T-helper 1 cell treated with Interleukin-12 subunit alpha and Interleukin-12 subunit beta and Interleukin-4 antibody, amounts not matched to agents 30 μg/mL and 1 μg/mL, for 36 hours (primary cell): ENCODE results near the gene LRRC59.
A peak's percentile ranks its signal among the peaks of the same experiment; 100 is the strongest.
"Not testable (repeated sequence)": the region's sequence is repeated elsewhere in the genome, so short reads cannot be mapped to it uniquely, and the experiment has no call there.

Experiments
- H3K27ac Mint-ChIP-seq: one replicate; pipeline ENCODE4 v1.8.0; 2021; ENCODE audit warnings: mild to moderate bottlenecking, mixed read lengths
- H3K27me3 Mint-ChIP-seq: one replicate; pipeline ENCODE4 v1.8.0; 2021; ENCODE audit warnings: low read depth, mixed read lengths
- H3K36me3 Mint-ChIP-seq: one replicate; pipeline ENCODE4 v1.8.0; 2021; ENCODE audit warnings: low read depth, mixed read lengths
- H3K4me1 Mint-ChIP-seq: one replicate; pipeline ENCODE4 v1.8.0; 2021; ENCODE audit warnings: low read depth, mixed read lengths
- H3K4me3 Mint-ChIP-seq: one replicate; pipeline ENCODE4 v1.8.0; 2021; ENCODE audit warnings: mild to moderate bottlenecking, moderate library complexity, mixed read lengths
- H3K9me3 Mint-ChIP-seq: one replicate; pipeline ENCODE4 v1.8.0; 2021; ENCODE audit warnings: mixed read lengths

Gene LRRC59

DNA sequence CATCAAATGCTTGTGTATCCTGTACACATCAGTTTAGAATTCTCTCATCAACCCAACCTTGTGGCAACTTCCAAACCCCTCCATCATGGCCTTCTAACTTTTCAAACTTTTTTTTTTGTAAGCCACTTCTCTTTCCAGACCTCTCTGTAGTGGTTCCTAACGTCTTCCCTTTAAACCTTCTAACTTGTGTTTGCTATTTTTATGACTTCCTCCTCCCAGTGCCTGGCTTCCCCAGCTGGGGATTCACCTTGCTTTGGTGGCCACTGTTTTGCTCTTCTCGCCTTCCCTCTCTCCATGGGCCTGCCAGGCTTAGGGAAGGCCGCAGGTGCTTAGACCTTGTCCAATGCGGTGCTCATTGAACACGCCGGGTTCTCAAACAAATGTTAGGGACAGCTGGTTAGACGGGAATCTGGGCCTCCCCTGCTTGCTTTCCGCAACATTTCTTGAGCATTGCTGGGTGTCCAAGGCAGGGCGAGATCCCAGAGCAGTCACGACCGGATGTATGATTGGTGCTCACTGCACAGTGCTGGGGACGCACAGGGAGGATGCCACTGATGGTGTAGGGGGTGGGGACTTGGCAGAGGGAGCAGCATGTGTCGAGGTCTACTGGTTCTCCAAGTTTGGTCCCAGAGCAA is 52.5 kb downstream of the LRRC59 start:
- Mint-ChIP-seq H3K36me3 (no peaks in the 10 kb centered on the region), H3K9me3 (no peaks in the 10 kb centered on the region), H3K4me3 (peak overlapping the region; percentile 61), H3K27ac (peak overlapping the region; percentile 57), H3K4me1 (peaks cover 27% of the 10 kb centered on the region), H3K27me3 (no peaks in the 10 kb centered on the region)

DNA sequence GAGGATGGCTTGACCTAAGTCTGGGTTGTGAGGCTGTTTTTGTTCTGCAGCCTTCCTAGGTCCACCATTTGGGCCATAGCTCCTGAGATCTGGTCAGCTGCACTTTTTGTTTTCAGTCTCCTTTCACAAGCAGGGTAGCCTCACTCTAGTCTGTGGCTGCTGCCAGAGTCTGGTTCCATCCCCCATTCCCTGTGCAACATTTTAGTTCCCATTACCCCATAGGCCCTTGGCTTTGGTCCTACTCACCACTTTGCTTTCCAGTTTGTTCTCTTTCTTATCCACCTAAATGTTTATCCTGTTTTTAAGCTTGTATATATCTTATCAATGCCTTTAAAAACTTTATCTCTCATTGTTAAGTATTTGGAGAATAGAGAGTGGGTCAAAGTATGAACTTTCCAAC is 57.9 kb downstream of the LRRC59 start:
- H3K4me3 Mint-ChIP-seq: no peak overlapping the region
- H3K27ac Mint-ChIP-seq: no peak overlapping the region
- no peaks in the 10 kb centered on the region for H3K27me3 Mint-ChIP-seq
- peaks cover 12% of the 10 kb centered on the region for H3K9me3 Mint-ChIP-seq
- peaks cover 2% of the 10 kb centered on the region for H3K36me3 Mint-ChIP-seq
- H3K4me1 Mint-ChIP-seq: no peaks in the 10 kb centered on the region

DNA sequence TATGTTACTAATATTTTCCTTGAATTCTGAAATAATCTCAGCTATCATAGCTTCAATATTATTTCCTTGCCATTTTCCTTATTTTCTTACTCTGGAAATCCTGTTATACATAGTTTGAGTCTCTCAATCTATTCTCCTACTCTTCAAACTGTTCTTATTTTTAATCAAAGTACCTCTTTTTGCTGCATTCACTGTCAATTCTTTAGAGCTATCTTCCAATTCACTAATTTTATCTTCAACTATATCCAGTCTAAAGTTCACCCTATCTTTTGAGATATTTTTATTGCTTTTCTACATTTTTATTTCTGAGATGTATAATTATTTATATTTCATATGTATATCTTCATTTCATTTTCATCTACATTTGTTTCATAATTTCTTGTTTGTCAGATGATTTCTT is 58.7 kb downstream of the LRRC59 start:
- peaks cover 2% of the 10 kb centered on the region for H3K36me3 Mint-ChIP-seq
- H3K27ac Mint-ChIP-seq: no peak overlapping the region
- H3K9me3 Mint-ChIP-seq: peaks cover 12% of the 10 kb centered on the region
- H3K4me1 Mint-ChIP-seq: peaks cover 3% of the 10 kb centered on the region
- H3K27me3 Mint-ChIP-seq: peaks cover 3% of the 10 kb centered on the region
- H3K4me3 Mint-ChIP-seq: no peak overlapping the region

DNA sequence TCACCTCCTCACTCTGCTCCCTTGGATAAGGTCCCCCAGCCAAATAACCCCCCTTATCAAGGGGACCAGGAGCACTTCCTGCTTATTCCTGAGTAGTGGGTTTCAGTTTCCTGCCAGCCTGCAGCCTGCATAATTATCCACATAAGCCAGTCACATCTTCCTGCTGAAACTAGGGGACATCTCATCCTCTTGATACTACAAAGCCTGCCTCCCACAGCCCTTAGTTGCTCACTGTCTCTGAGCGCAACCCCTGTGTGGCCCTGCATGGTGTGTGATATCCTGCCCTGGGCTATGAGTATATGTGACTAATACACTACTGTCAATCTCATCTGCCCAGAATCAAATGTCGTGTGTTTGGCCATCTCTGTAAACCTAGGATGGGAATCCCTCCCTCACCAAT is 59.4 kb downstream of the LRRC59 start:
- H3K27me3 Mint-ChIP-seq: peaks cover 5% of the 10 kb centered on the region
- H3K4me3 Mint-ChIP-seq: no peak overlapping the region
- H3K9me3 Mint-ChIP-seq: peaks cover 12% of the 10 kb centered on the region
- H3K36me3 Mint-ChIP-seq: peaks cover 2% of the 10 kb centered on the region
- H3K27ac Mint-ChIP-seq: no peak overlapping the region
- H3K4me1 Mint-ChIP-seq: peaks cover 6% of the 10 kb centered on the region

DNA sequence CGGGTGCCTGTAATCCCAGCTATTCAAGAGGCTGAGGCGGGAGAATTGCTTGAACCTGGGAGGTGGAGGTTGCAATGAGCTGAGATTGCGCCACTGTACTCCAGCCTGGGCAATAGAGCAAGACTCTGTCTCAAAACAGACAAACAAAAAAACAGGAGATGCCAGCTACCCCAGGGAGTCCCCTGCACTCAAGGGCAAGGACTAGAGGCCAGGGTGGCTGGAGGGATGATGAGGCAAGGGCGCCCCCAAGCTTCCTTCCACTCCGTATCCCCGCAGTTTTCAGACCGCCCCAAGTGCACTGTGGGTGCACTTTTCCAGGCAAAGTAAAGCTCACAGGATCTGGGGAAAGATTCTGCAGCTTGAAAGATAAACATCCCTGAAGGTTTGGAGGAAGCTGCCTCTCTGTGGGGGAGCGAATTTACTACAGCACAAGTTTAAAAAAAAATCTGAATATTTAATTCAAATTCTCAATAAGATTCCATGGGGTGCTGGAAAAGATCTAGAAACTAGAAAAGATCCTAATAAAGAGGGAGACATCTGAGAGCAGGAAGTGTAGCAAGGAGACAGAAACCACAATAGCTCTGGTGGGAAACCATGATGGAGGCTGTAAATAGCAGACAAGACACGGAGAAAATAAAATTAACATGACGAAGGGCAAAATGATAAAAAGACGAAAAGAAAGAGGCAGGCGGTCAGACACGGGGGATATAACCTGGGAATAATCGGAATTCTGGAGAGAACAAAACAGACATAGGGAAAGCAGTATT is 63.8 kb downstream of the LRRC59 start:
- Mint-ChIP-seq H3K4me3 (peak overlapping the region; percentile 26), H3K4me1 (peaks cover 12% of the 10 kb centered on the region)
- not testable (repeated sequence) for H3K36me3 Mint-ChIP-seq, H3K27ac Mint-ChIP-seq, H3K9me3 Mint-ChIP-seq, H3K27me3 Mint-ChIP-seq

DNA sequence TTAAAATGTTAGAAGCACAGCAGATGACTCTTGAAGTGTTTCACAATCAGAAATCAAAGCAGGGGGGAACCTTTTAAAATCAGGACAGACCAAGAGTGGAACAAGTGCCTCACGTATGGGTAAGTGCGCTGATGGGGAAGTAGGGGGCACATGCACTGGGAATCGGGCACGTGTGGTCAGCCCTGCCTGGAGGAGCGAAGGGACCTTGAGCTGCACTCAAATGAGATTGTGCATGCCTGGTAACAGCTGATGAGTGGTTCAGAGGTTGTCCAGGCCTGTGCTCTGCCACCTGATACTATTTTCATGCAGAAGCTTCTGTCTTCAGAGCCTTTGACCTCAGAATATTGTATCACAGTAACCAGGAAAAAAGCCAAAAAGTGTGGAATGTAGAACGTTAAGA is 65.1 kb downstream of the LRRC59 start:
- no peak overlapping the region for H3K4me3 Mint-ChIP-seq
- peaks cover 12% of the 10 kb centered on the region for H3K4me1 Mint-ChIP-seq
- peaks cover 5% of the 10 kb centered on the region for H3K27me3 Mint-ChIP-seq
- no peaks in the 10 kb centered on the region for H3K9me3 Mint-ChIP-seq
- H3K36me3 Mint-ChIP-seq: no peaks in the 10 kb centered on the region
- no peak overlapping the region for H3K27ac Mint-ChIP-seq
